Transverse colon (tissue), 4 donors: ENCODE results near the gene JAM2. TPM values are rescaled to one million over a fixed set of nuclear protein-coding genes. Genes with fewer than 3 reads are reported as not detected.

ENCODE experiments used
- DNase-seq: peaks from one replicate; pipeline ENCODE4 v3.0.0-alpha.2; 2019
- H3K27ac ChIP-seq, 4 donors: fragments of 200-600 bp; sonication (generic); 2 replicates each; pipeline ENCODE4 v1.5.1; 2016 to 2018; ENCODE audit warnings: inconsistent platforms in 4 of 4
- H3K27me3 ChIP-seq: fragments of 200-600 bp; sonication (generic); 2 replicates; pipeline ENCODE4 v1.5.1; 2017; ENCODE audit warnings: inconsistent platforms
- H3K36me3 ChIP-seq, 4 donors: fragments of 200-600 bp; sonication (generic); 2 replicates each; pipeline ENCODE4 v1.5.1; 2017 to 2019; ENCODE audit warnings: inconsistent platforms in 4 of 4
- H3K4me1 ChIP-seq, 4 donors: fragments of 200-600 bp; sonication (generic); 2 replicates each; pipeline ENCODE4 v1.5.1; 2017 to 2020; ENCODE audit warnings: inconsistent platforms in 4 of 4
- H3K4me3 ChIP-seq, 4 donors: fragments of 200-600 bp; sonication (generic); 1 replicate in 1 of 4; 2 replicates in 3 of 4; pipeline versions ENCODE4 v1.5.1 to v1.6.1; 2017 to 2019; ENCODE audit warnings: inconsistent platforms in 4 of 4
- H3K9me3 ChIP-seq, 2 donors: fragments of 200-600 bp; sonication (generic); 2 replicates each; pipeline ENCODE4 v1.5.1; 2017 to 2019; ENCODE audit warnings: inconsistent platforms in 2 of 2
- EP300 ChIP-seq: sonication (generic); formaldehyde crosslinking; IDR thresholded peaks from one replicate; pipeline ENCODE4 v1.6.1; 2017; ENCODE audit warnings: antibody characterized with exemption, low read depth
- POLR2A ChIP-seq: fragments of 450-650 bp; IDR thresholded peaks from one replicate; pipeline ENCODE4 v1.6.1; 2016; ENCODE audit warnings: antibody characterized with exemption, mild to moderate bottlenecking, moderate library complexity
- POLR2AphosphoS5 ChIP-seq, 3 donors: sonication (generic); formaldehyde crosslinking; IDR thresholded peaks; one replicate each; pipeline ENCODE4 v1.6.1; 2016; ENCODE audit warnings: antibody characterized with exemption in 3 of 3
- WGBS, 2 donors: methylation state at CpG; one replicate each; pipeline ENCODE4 v1.1.5; 2018; ENCODE audit warnings: low coverage in 1 of 2; 5-methylcytosine and 5-hydroxymethylcytosine counted together
- in situ Hi-C, 4 donors: fragments of 200-750 bp; cut with MboI; loops; one replicate each; pipeline versions ENCODE4 v1.15.0 to v1.15.1; 2017; ENCODE audit warnings: low sequenced_read_pairs in 3 of 4, low pct_ligation_motif_present in 1 of 4, low pct_unique_long_range_greater_than_20kb in 1 of 4
- intact Hi-C: fragments of 100-400 bp; cut with DNase I; formaldehyde crosslinking; loops from one replicate; pipeline ENCODE4 v1.15.1; 2023; ENCODE audit warnings: low total_unique reads
- total RNA-seq, 4 donors: library from RNA; depleted of rRNA; stranded (reverse); fragments of >200 nt; gene quantifications; one replicate each; pipeline ENCODE4 v1.1.0, GENCODE V29; 2016
- TF ChIP-seq, protein P1 (sequence below), 5 experiments: fragments of 200-600 bp in 3 of 5; fragments of 450-650 bp in 2 of 5; sonication (generic) in 3 of 5; IDR thresholded peaks; 1 replicate in 2 of 5; 2 replicates in 3 of 5; pipeline ENCODE4 v1.5.1; 2016 to 2017; ENCODE audit warnings: antibody characterized with exemption in 5 of 5, inconsistent platforms in 3 of 5, mild to moderate bottlenecking in 2 of 5, moderate library complexity in 1 of 5

JAM2 gene
- total RNA-seq, 4 donors from 2014 or later: 0.75 to 7.4 (median 4.7) TPM

- TF ChIP-seq POLR2A (no peak), POLR2AphosphoS5 (IDR thresholded peaks at IDR 0.05) (peak in 1 of 3 donors; percentile 5)
- TF ChIP-seq, protein P1, sequence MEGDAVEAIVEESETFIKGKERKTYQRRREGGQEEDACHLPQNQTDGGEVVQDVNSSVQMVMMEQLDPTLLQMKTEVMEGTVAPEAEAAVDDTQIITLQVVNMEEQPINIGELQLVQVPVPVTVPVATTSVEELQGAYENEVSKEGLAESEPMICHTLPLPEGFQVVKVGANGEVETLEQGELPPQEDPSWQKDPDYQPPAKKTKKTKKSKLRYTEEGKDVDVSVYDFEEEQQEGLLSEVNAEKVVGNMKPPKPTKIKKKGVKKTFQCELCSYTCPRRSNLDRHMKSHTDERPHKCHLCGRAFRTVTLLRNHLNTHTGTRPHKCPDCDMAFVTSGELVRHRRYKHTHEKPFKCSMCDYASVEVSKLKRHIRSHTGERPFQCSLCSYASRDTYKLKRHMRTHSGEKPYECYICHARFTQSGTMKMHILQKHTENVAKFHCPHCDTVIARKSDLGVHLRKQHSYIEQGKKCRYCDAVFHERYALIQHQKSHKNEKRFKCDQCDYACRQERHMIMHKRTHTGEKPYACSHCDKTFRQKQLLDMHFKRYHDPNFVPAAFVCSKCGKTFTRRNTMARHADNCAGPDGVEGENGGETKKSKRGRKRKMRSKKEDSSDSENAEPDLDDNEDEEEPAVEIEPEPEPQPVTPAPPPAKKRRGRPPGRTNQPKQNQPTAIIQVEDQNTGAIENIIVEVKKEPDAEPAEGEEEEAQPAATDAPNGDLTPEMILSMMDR (IDR thresholded peaks at IDR 0.05): peak in 2 of 5 experiments; percentile 14 to 19
- H3K27me3 ChIP-seq: no peaks in the 10 kb centered on the region
- in situ Hi-C loops: no loop called here
- intact Hi-C loops: loop anchor here (10.0 kb wide), 1 partner anchor 129 kb away; the partner anchor contains the start of gene MRPL39
- no peak for DNase-seq
- peak overlapping the region; percentile 95 to 99 (median 96) for H3K27ac ChIP-seq
- peak overlapping the region; percentile 48 to 90 (median 88) for H3K4me3 ChIP-seq
- H3K36me3 ChIP-seq: peaks cover 0 to 10% (median 4%) of the 10 kb centered on the region in 4 donors
- no peaks in the 10 kb centered on the region for H3K9me3 ChIP-seq
- peaks cover 17 to 45% (median 24%) of the 10 kb centered on the region in 4 donors for H3K4me1 ChIP-seq
- WGBS, 2 donors: 3 to 13% methylated on average over 10 to 30 of the region's 30 CpGs
Observed at GRCh38 chr21:25733859-25734653, 95.0 kb downstream of the JAM2 start.

DNA sequence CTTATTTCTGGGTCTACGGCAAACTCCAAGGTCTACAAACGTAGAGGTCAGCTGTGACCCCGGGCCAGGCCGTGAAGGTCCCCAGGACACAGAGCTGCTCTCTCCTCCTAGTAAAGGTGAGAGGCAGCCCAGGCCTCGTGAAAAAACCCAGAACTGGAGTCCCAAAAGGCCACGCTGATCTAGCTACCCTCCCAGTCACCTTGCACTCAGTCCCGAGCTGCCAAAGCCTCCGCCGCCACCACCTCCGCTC, 95.5 kb downstream of the JAM2 start:
- no peak for TF ChIP-seq EP300
- TF ChIP-seq POLR2AphosphoS5 (IDR thresholded peaks at IDR 0.05): peak; percentile 91 to 98 (median 96)
- TF ChIP-seq, protein P1 (IDR thresholded peaks at IDR 0.05): no peak
- TF ChIP-seq POLR2A: peak; percentile 96
- peaks cover 17 to 45% (median 24%) of the 10 kb centered on the region in 4 donors for H3K4me1 ChIP-seq
- in situ Hi-C loops (no loop called here), intact Hi-C loops (loop anchor here (10.0 kb wide), 1 partner anchor 130 kb away; the partner anchor contains the start of gene MRPL39)
- H3K27me3 ChIP-seq: no peaks in the 10 kb centered on the region
- DNase-seq: no peak
- H3K27ac ChIP-seq: peak overlapping the region; percentile 95 to 99 (median 96)
- no peaks in the 10 kb centered on the region for H3K9me3 ChIP-seq
- WGBS, 2 donors: 0% methylated on average over 9 of the region's 10 CpGs; no CpG with 5 or more reads in 1 of the 2 donors
- peaks cover 0 to 5% (median 1%) of the 10 kb centered on the region in 4 donors for H3K36me3 ChIP-seq
- H3K4me3 ChIP-seq: peak overlapping the region; percentile 48 to 90 (median 88)

DNA sequence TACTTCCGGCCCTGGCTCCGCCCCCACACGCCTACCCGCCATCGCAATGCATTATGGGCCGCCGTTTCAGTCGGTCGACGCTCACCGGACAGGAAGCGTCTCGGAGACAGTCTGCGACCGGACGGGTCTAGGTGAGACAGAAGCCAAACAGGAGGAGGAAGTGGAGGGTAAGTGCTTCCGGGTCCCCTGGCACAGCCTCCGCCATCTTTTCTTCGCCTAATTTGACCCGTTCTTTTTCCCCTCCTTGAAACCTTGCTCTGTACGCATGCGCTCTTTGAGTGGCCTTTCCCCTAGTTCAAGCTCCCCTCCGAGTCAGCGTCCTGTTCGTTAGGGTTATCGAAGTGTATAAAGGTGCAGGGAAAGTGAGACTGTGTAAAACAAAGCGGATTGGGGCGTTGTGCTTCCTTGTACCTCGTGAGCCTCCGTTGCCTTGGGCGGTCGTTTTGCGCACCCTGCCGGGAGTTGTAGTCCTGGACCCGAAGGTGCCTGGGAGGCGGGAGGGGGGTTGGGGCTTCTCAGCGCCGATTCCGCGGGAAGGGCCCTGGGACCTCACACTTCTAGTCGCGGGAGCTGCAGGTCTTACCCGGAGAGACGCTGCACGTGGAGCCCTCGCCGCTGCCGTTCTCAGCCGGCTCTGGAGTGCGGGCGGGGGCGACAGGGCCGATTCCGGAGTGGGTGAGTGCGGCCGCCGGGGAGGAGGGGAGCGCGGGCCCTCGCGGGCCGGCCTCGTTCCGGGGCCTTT, 96.0 kb downstream of the JAM2 start, which contains the start of the genes ATP5PF and GABPA:
TSS of gene ATP5PF (minus strand) at position 1 of the 742 bp plus-strand sequence. CDS start 5,110 bp downstream, outside the sequence.
TSS of gene GABPA (plus strand) at position 69 of the 742 bp plus-strand sequence. CDS start 6,627 bp downstream, outside the sequence.
- Histone ChIP-seq H3K4me3 (peak within 1 kb of the TSS; percentile 48 to 90 (median 88)), H3K9me3 (no peaks in the 10 kb centered on the region), H3K4me1 (peaks cover 17 to 43% (median 24%) of the 10 kb centered on the region in 4 donors), H3K27ac (peak within 1 kb of the TSS; percentile 95 to 99 (median 96)), H3K36me3 (no peaks in the 10 kb centered on the region), H3K27me3 (no peaks in the 10 kb centered on the region)
- 0 to 1% methylated on average over 3 to 43 of the region's 64 CpGs for WGBS, 2 donors
- in situ Hi-C loops (no loop called here), intact Hi-C loops (loop anchor here (10.0 kb wide), 1 partner anchor 130 kb away; the partner anchor contains the start of gene MRPL39)
- peak; percentile 98 for DNase-seq
- TF ChIP-seq, protein P1 (IDR thresholded peaks at IDR 0.05): peak in 2 of 5 experiments; percentile 20 to 37
- peak in 2 of 3 donors; percentile 20 to 29 for TF ChIP-seq POLR2AphosphoS5 (IDR thresholded peaks at IDR 0.05)
- no peak for TF ChIP-seq EP300
- TF ChIP-seq POLR2A: peak; percentile 1
